ENCODE measurements around the gene FAM136A.

Gene FAM136A

GRCh38 chr2:70301344-70302194 is at the start of gene FAM136A:
TSS of gene FAM136A (minus strand) at chr2:70302067. CDS start at chr2:70302011, 56 bp downstream.
- Mint-ChIP-seq H3K27me3 (no peaks in the 10 kb centered on the region), H3K4me1 (peaks cover 17 to 29% of the 10 kb centered on the region in 2 donors), H3K4me3 (peak within 1 kb of the TSS; percentile 91 to 92), H3K36me3 (peaks cover 26 to 29% of the 10 kb centered on the region in 2 donors), H3K9me3 (no peaks in the 10 kb centered on the region), H3K27ac (peak within 1 kb of the TSS; percentile 93)
- ATAC-seq (replicated peaks) (peak; percentile 85 to 89), DNase-seq (peak; percentile 87)

- ATAC-seq (replicated peaks) (no peak), DNase-seq (no peak)
- no peak overlapping the region for H3K27ac Mint-ChIP-seq
- H3K27me3 Mint-ChIP-seq: peaks cover 33 to 45% of the 10 kb centered on the region in 2 donors
- no peaks in the 10 kb centered on the region for H3K4me1 Mint-ChIP-seq
- no peak overlapping the region for H3K4me3 Mint-ChIP-seq
- no peaks in the 10 kb centered on the region for H3K9me3 Mint-ChIP-seq
- peaks cover 0 to 2% of the 10 kb centered on the region in 2 donors for H3K36me3 Mint-ChIP-seq
Observed at GRCh38 chr2:70349921-70350685, 48.2 kb upstream of the FAM136A start.

- DNase-seq: no peak
- no peaks in the 10 kb centered on the region for H3K36me3 Mint-ChIP-seq
- peaks cover 27 to 41% of the 10 kb centered on the region in 2 donors for H3K27me3 Mint-ChIP-seq
- no peaks in the 10 kb centered on the region for H3K4me1 Mint-ChIP-seq
- no peaks in the 10 kb centered on the region for H3K9me3 Mint-ChIP-seq
- no peak for ATAC-seq (replicated peaks)
- H3K4me3 Mint-ChIP-seq: no peak overlapping the region
- H3K27ac Mint-ChIP-seq: no peak overlapping the region
Observed at GRCh38 chr2:70347831-70348230, 46.0 kb upstream of the FAM136A start.

- no peak for DNase-seq
- no peak for ATAC-seq (replicated peaks)
- peaks cover 21 to 35% of the 10 kb centered on the region in 2 donors for H3K27me3 Mint-ChIP-seq
- H3K4me3 Mint-ChIP-seq: no peak overlapping the region
- H3K27ac Mint-ChIP-seq: no peak overlapping the region
- H3K36me3 Mint-ChIP-seq: no peaks in the 10 kb centered on the region
- H3K9me3 Mint-ChIP-seq: no peaks in the 10 kb centered on the region
- H3K4me1 Mint-ChIP-seq: no peaks in the 10 kb centered on the region
Observed at GRCh38 chr2:70344195-70344594, 42.3 kb upstream of the FAM136A start.

- H3K9me3 Mint-ChIP-seq: no peaks in the 10 kb centered on the region
- H3K27me3 Mint-ChIP-seq: peaks cover 16 to 29% of the 10 kb centered on the region in 2 donors
- no peak overlapping the region for H3K27ac Mint-ChIP-seq
- DNase-seq (no peak), ATAC-seq (replicated peaks) (peak in 1 of 2 donors; percentile 23)
- H3K36me3 Mint-ChIP-seq: no peaks in the 10 kb centered on the region
- no peak overlapping the region for H3K4me3 Mint-ChIP-seq
- peaks cover 0 to 3% of the 10 kb centered on the region in 2 donors for H3K4me1 Mint-ChIP-seq
Observed at GRCh38 chr2:70341477-70341765, 39.6 kb upstream of the FAM136A start.

- no peaks in the 10 kb centered on the region for H3K36me3 Mint-ChIP-seq
- DNase-seq: peak; percentile 20
- H3K4me3 Mint-ChIP-seq: no peak overlapping the region
- peak; percentile 46 to 50 for ATAC-seq (replicated peaks)
- no peaks in the 10 kb centered on the region for H3K9me3 Mint-ChIP-seq
- H3K27me3 Mint-ChIP-seq: peaks cover 16 to 29% of the 10 kb centered on the region in 2 donors
- peaks cover 0 to 3% of the 10 kb centered on the region in 2 donors for H3K4me1 Mint-ChIP-seq
- H3K27ac Mint-ChIP-seq: no peak overlapping the region
Observed at GRCh38 chr2:70340761-70341476, 39.1 kb upstream of the FAM136A start.

- DNase-seq (no peak), ATAC-seq (replicated peaks) (no peak)
- Mint-ChIP-seq H3K4me3 (no peak overlapping the region), H3K27ac (no peak overlapping the region), H3K36me3 (no peaks in the 10 kb centered on the region), H3K9me3 (no peaks in the 10 kb centered on the region), H3K27me3 (peaks cover 16 to 29% of the 10 kb centered on the region in 2 donors), H3K4me1 (peaks cover 0 to 3% of the 10 kb centered on the region in 2 donors)
Observed at GRCh38 chr2:70340075-70340474, 38.2 kb upstream of the FAM136A start.

GRCh38 chr2:70336552-70336951 is 34.7 kb upstream of the FAM136A start:
- no peak overlapping the region for H3K4me3 Mint-ChIP-seq
- no peaks in the 10 kb centered on the region for H3K9me3 Mint-ChIP-seq
- peaks cover 9 to 10% of the 10 kb centered on the region in 2 donors for H3K27me3 Mint-ChIP-seq
- DNase-seq (no peak), ATAC-seq (replicated peaks) (no peak)
- peaks cover 0 to 3% of the 10 kb centered on the region in 2 donors for H3K4me1 Mint-ChIP-seq
- H3K36me3 Mint-ChIP-seq: no peaks in the 10 kb centered on the region
- no peak overlapping the region for H3K27ac Mint-ChIP-seq

GRCh38 chr2:70331012-70331411 is 29.1 kb upstream of the FAM136A start:
- ATAC-seq (replicated peaks) (no peak), DNase-seq (no peak)
- no peaks in the 10 kb centered on the region for H3K9me3 Mint-ChIP-seq
- no peaks in the 10 kb centered on the region for H3K4me1 Mint-ChIP-seq
- H3K36me3 Mint-ChIP-seq: no peaks in the 10 kb centered on the region
- H3K27ac Mint-ChIP-seq: no peak overlapping the region
- H3K4me3 Mint-ChIP-seq: no peak overlapping the region
- peaks cover 5 to 11% of the 10 kb centered on the region in 2 donors for H3K27me3 Mint-ChIP-seq

- Mint-ChIP-seq H3K27me3 (peaks cover 5 to 11% of the 10 kb centered on the region in 2 donors), H3K27ac (no peak overlapping the region), H3K36me3 (no peaks in the 10 kb centered on the region)
Observed at GRCh38 chr2:70330476-70330875, 28.6 kb upstream of the FAM136A start.

GRCh38 chr2:70328921-70329561 is 27.2 kb upstream of the FAM136A start:
- Mint-ChIP-seq H3K36me3 (no peaks in the 10 kb centered on the region), H3K4me3 (no peak overlapping the region), H3K4me1 (no peaks in the 10 kb centered on the region), H3K9me3 (no peaks in the 10 kb centered on the region), H3K27me3 (peaks cover 5 to 20% of the 10 kb centered on the region in 2 donors), H3K27ac (no peak overlapping the region)
- DNase-seq (no peak), ATAC-seq (replicated peaks) (no peak)

More at GRCh38 chr2:70330476-70330875, 28.6 kb upstream of the FAM136A start:
- H3K4me3 Mint-ChIP-seq: no peak overlapping the region
- no peaks in the 10 kb centered on the region for H3K4me1 Mint-ChIP-seq
- ATAC-seq (replicated peaks) (no peak), DNase-seq (no peak)
- H3K9me3 Mint-ChIP-seq: no peaks in the 10 kb centered on the region

- no peaks in the 10 kb centered on the region for H3K4me1 Mint-ChIP-seq
- ATAC-seq (replicated peaks) (no peak), DNase-seq (no peak)
Observed at GRCh38 chr2:70325875-70326274, 24.0 kb upstream of the FAM136A start.

GRCh38 chr2:70322518-70322917 is 20.7 kb upstream of the FAM136A start:
- H3K27me3 Mint-ChIP-seq: peaks cover 30 to 54% of the 10 kb centered on the region in 2 donors
- H3K4me1 Mint-ChIP-seq: no peaks in the 10 kb centered on the region
- H3K4me3 Mint-ChIP-seq: no peak overlapping the region
- H3K36me3 Mint-ChIP-seq: no peaks in the 10 kb centered on the region
- DNase-seq: no peak
- no peak overlapping the region for H3K27ac Mint-ChIP-seq
- no peak for ATAC-seq (replicated peaks)
- H3K9me3 Mint-ChIP-seq: no peaks in the 10 kb centered on the region

More at GRCh38 chr2:70325875-70326274, 24.0 kb upstream of the FAM136A start:
- no peak overlapping the region for H3K27ac Mint-ChIP-seq
- no peak overlapping the region for H3K4me3 Mint-ChIP-seq
- no peaks in the 10 kb centered on the region for H3K9me3 Mint-ChIP-seq
- H3K27me3 Mint-ChIP-seq: peaks cover 16 to 36% of the 10 kb centered on the region in 2 donors
- no peaks in the 10 kb centered on the region for H3K36me3 Mint-ChIP-seq

- no peak overlapping the region for H3K27ac Mint-ChIP-seq
- H3K4me1 Mint-ChIP-seq: no peaks in the 10 kb centered on the region
- DNase-seq (no peak), ATAC-seq (replicated peaks) (no peak)
- H3K4me3 Mint-ChIP-seq: no peak overlapping the region
- H3K36me3 Mint-ChIP-seq: no peaks in the 10 kb centered on the region
- no peaks in the 10 kb centered on the region for H3K9me3 Mint-ChIP-seq
- peaks cover 30 to 57% of the 10 kb centered on the region in 2 donors for H3K27me3 Mint-ChIP-seq
Observed at GRCh38 chr2:70321370-70321769, 19.5 kb upstream of the FAM136A start.

Measured in stimulated activated naive B cell treated with anti-CD40 and anti-IgM and Interleukin-4, amounts not matched to agents 10 μg/mL and 1 μg/mL and 100 μg/mL, for 72 hours (primary cell).